ENCODE results near the gene CDKL2.
"Not testable (repeated sequence)": the region's sequence is repeated elsewhere in the genome, so short reads cannot be mapped to it uniquely, and the experiment has no call there.

CDKL2 gene

GRCh38 chr4:75552452-75552851 lies 77.9 kb downstream of the CDKL2 start:
- DNase-seq, result no peak

GRCh38 chr4:75549019-75549418 lies 81.3 kb downstream of the CDKL2 start:
- DNase-seq, result no peak

- no peak for DNase-seq
Observed at GRCh38 chr4:75547647-75548387, 82.5 kb downstream of the CDKL2 start.

- no peak for DNase-seq
Observed at GRCh38 chr4:75545526-75545925, 84.8 kb downstream of the CDKL2 start.

- DNase-seq, result no peak
Observed at GRCh38 chr4:75544870-75545269, 85.5 kb downstream of the CDKL2 start.

GRCh38 chr4:75544220-75544619 lies 86.1 kb downstream of the CDKL2 start:
- not testable (repeated sequence) for DNase-seq

- no peak for DNase-seq
Observed at GRCh38 chr4:75542824-75543223, 87.5 kb downstream of the CDKL2 start.

- DNase-seq, result not testable (repeated sequence)
Observed at GRCh38 chr4:75537308-75537707, 93.0 kb downstream of the CDKL2 start.

- not testable (repeated sequence) for DNase-seq
Observed at GRCh38 chr4:75533926-75534325, 96.4 kb downstream of the CDKL2 start.

GRCh38 chr4:75533339-75533887 lies 96.9 kb downstream of the CDKL2 start:
- not testable (repeated sequence) for DNase-seq

GRCh38 chr4:75531536-75532143 lies 98.7 kb downstream of the CDKL2 start:
- not testable (repeated sequence) for DNase-seq

- no peak for DNase-seq
Observed at GRCh38 chr4:75530556-75531322, 99.6 kb downstream of the CDKL2 start.

Measured in right kidney (tissue), 1 donor.